A375 (cell line): ENCODE results near the gene TMEM144. TPM values are rescaled to one million over a fixed set of nuclear protein-coding genes. Genes with fewer than 3 reads are reported as not detected.

Experiments
- total RNA-seq: library from RNA; depleted of rRNA; stranded (reverse); fragments of >200 nt; shearing (Covaris generic); gene quantifications from 2 replicates; pipeline ENCODE4 v1.2.3, GENCODE V29; 2014; rRNA removed

Gene TMEM144
- 1.2 and 2.3 TPM in 2 replicates for total RNA-seq

GRCh38 chr4:158209825-158210807, at the start of gene TMEM144:
Gene TMEM144 (plus strand): TSS chr4:158210486. CDS start chr4:158212668, 2,182 bp downstream.

GRCh38 chr4:158172261-158173258, 37.7 kb upstream of the TMEM144 start, which contains the start of gene GASK1B:
Gene GASK1B (minus strand): TSS chr4:158173025. CDS start chr4:158171375, 1,650 bp downstream.

Other genes starting within 250 kb of the TMEM144 start
- gene GASK1B, start 37.5 kb upstream of the TMEM144 start, total RNA-seq: 0.94 and 1.1 TPM in 2 replicates